Activated CD8-positive, alpha-beta memory T cell treated with anti-CD3 and anti-CD28 coated beads, Interleukin-2, amount 10 ng/mL, durations not matched to agents 7 days and 5 days (primary cell): ENCODE results near the gene CHD5. TPM values are rescaled to one million over a fixed set of nuclear protein-coding genes. Genes with fewer than 3 reads are reported as not detected.
A peak's percentile ranks its signal among the peaks of the same experiment; 100 is the strongest.

Experiments used
- ATAC-seq: fragments of 150-1000 bp; cut with Tn5 transposase; one replicate; pipeline ENCODE4 v1.10.0; 2021; ENCODE audit warnings: moderate library complexity
- CTCF ChIA-PET: fragments of 350-600 bp; sonication (Branson Sonifier 250); formaldehyde crosslinking; loops from one replicate; lab custom pipeline; 2021; ENCODE audit warnings: antibody characterized with exemption; lab: Charles Lee
- DNase-seq: peaks from one replicate; pipeline ENCODE4 v3.0.0-alpha.2; 2020
- H3K27ac Mint-ChIP-seq: one replicate; pipeline ENCODE4 v1.8.0; 2021; ENCODE audit warnings: mild to moderate bottlenecking, mixed read lengths
- H3K27me3 Mint-ChIP-seq: one replicate; pipeline ENCODE4 v1.8.0; 2021; ENCODE audit warnings: mixed read lengths
- H3K36me3 Mint-ChIP-seq: one replicate; pipeline ENCODE4 v1.8.0; 2021; ENCODE audit warnings: mild to moderate bottlenecking, mixed read lengths
- H3K4me1 Mint-ChIP-seq: one replicate; pipeline ENCODE4 v1.8.0; 2021; ENCODE audit warnings: mixed read lengths
- H3K4me3 Mint-ChIP-seq: one replicate; pipeline ENCODE4 v1.8.0; 2021; ENCODE audit warnings: mild to moderate bottlenecking, moderate library complexity, mixed read lengths
- H3K9me3 Mint-ChIP-seq: one replicate; pipeline ENCODE4 v1.8.0; 2022; ENCODE audit warnings: low read depth, mixed read lengths
- total RNA-seq, 2 experiments: library from RNA; stranded (reverse); gene quantifications; one replicate each; pipeline ENCODE4 v1.2.3, GENCODE V29; 2021

Gene CHD5
- total RNA-seq, 2 experiments from 2014 or later: 0.47 to 1.1 TPM

GRCh38 chr1:6103854-6104530, 76.1 kb downstream of the CHD5 start:
- ATAC-seq: no peak
- no peak overlapping the region for H3K27ac Mint-ChIP-seq
- CTCF ChIA-PET: no interaction called here
- H3K9me3 Mint-ChIP-seq: no peaks in the 10 kb centered on the region
- no peak overlapping the region for H3K4me3 Mint-ChIP-seq
- no peaks in the 10 kb centered on the region for H3K36me3 Mint-ChIP-seq
- H3K27me3 Mint-ChIP-seq: no peaks in the 10 kb centered on the region
- H3K4me1 Mint-ChIP-seq: no peaks in the 10 kb centered on the region
- no peak for DNase-seq

GRCh38 chr1:6103111-6103853, 76.8 kb downstream of the CHD5 start:
- peaks cover 4% of the 10 kb centered on the region for H3K36me3 Mint-ChIP-seq
- ATAC-seq (no peak), DNase-seq (no peak)
- H3K27ac Mint-ChIP-seq: no peak overlapping the region
- no peaks in the 10 kb centered on the region for H3K27me3 Mint-ChIP-seq
- no peaks in the 10 kb centered on the region for H3K9me3 Mint-ChIP-seq
- no peaks in the 10 kb centered on the region for H3K4me1 Mint-ChIP-seq
- CTCF ChIA-PET: no interaction called here
- H3K4me3 Mint-ChIP-seq: no peak overlapping the region

GRCh38 chr1:6102532-6102845, 77.6 kb downstream of the CHD5 start:
- peaks cover 11% of the 10 kb centered on the region for H3K36me3 Mint-ChIP-seq
- no peak for ATAC-seq
- no peak overlapping the region for H3K4me3 Mint-ChIP-seq
- no peaks in the 10 kb centered on the region for H3K9me3 Mint-ChIP-seq
- H3K27me3 Mint-ChIP-seq: no peaks in the 10 kb centered on the region
- DNase-seq: no peak
- CTCF ChIA-PET: no interaction called here
- H3K27ac Mint-ChIP-seq: no peak overlapping the region
- no peaks in the 10 kb centered on the region for H3K4me1 Mint-ChIP-seq

GRCh38 chr1:6101826-6102531, 78.1 kb downstream of the CHD5 start:
- DNase-seq (no peak), ATAC-seq (no peak)
- no peaks in the 10 kb centered on the region for H3K4me1 Mint-ChIP-seq
- no peaks in the 10 kb centered on the region for H3K27me3 Mint-ChIP-seq
- H3K9me3 Mint-ChIP-seq: no peaks in the 10 kb centered on the region
- H3K36me3 Mint-ChIP-seq: peaks cover 13% of the 10 kb centered on the region
- H3K27ac Mint-ChIP-seq: no peak overlapping the region
- CTCF ChIA-PET: no interaction called here
- no peak overlapping the region for H3K4me3 Mint-ChIP-seq

GRCh38 chr1:6100861-6101783, 79.0 kb downstream of the CHD5 start:
- Mint-ChIP-seq H3K9me3 (no peaks in the 10 kb centered on the region), H3K27ac (peak overlapping the region; percentile 28), H3K27me3 (no peaks in the 10 kb centered on the region), H3K4me1 (no peaks in the 10 kb centered on the region), H3K36me3 (peaks cover 13% of the 10 kb centered on the region), H3K4me3 (no peak overlapping the region)
- CTCF ChIA-PET: no interaction called here
- DNase-seq (no peak), ATAC-seq (no peak)

- no peak for DNase-seq
- Mint-ChIP-seq H3K27ac (no peak overlapping the region), H3K9me3 (no peaks in the 10 kb centered on the region), H3K27me3 (no peaks in the 10 kb centered on the region), H3K4me1 (no peaks in the 10 kb centered on the region), H3K4me3 (no peak overlapping the region), H3K36me3 (peaks cover 13% of the 10 kb centered on the region)
- CTCF ChIA-PET: no interaction called here
- no peak for ATAC-seq
These were observed 80.0 kb downstream of the CHD5 start for GRCh38 chr1:6099787-6100765.

- no peak for ATAC-seq
- Mint-ChIP-seq H3K27ac (no peak overlapping the region), H3K4me1 (no peaks in the 10 kb centered on the region), H3K9me3 (no peaks in the 10 kb centered on the region), H3K36me3 (peaks cover 15% of the 10 kb centered on the region), H3K27me3 (no peaks in the 10 kb centered on the region), H3K4me3 (no peak overlapping the region)
- CTCF ChIA-PET: no interaction called here
- no peak for DNase-seq
These were observed 80.8 kb downstream of the CHD5 start for GRCh38 chr1:6099297-6099696.

- Mint-ChIP-seq H3K27ac (no peak overlapping the region), H3K9me3 (no peaks in the 10 kb centered on the region), H3K36me3 (peaks cover 22% of the 10 kb centered on the region), H3K4me3 (no peak overlapping the region), H3K4me1 (no peaks in the 10 kb centered on the region), H3K27me3 (no peaks in the 10 kb centered on the region)
- DNase-seq (no peak), ATAC-seq (no peak)
- CTCF ChIA-PET: no interaction called here
These were observed 81.6 kb downstream of the CHD5 start for GRCh38 chr1:6098303-6099215.

GRCh38 chr1:6097824-6098223, 82.3 kb downstream of the CHD5 start:
- H3K9me3 Mint-ChIP-seq: no peaks in the 10 kb centered on the region
- peak overlapping the region; percentile 14 for H3K27ac Mint-ChIP-seq
- CTCF ChIA-PET: no interaction called here

GRCh38 chr1:6097117-6097595, 83.0 kb downstream of the CHD5 start:
- DNase-seq (no peak), ATAC-seq (no peak)
- Mint-ChIP-seq H3K9me3 (no peaks in the 10 kb centered on the region), H3K27ac (no peak overlapping the region), H3K4me1 (no peaks in the 10 kb centered on the region), H3K4me3 (no peak overlapping the region), H3K36me3 (peaks cover 22% of the 10 kb centered on the region), H3K27me3 (no peaks in the 10 kb centered on the region)
- CTCF ChIA-PET: no interaction called here

More at GRCh38 chr1:6097824-6098223, 82.3 kb downstream of the CHD5 start:
- H3K4me1 Mint-ChIP-seq: no peaks in the 10 kb centered on the region
- no peak overlapping the region for H3K4me3 Mint-ChIP-seq
- DNase-seq (no peak), ATAC-seq (no peak)
- H3K36me3 Mint-ChIP-seq: peaks cover 22% of the 10 kb centered on the region
- H3K27me3 Mint-ChIP-seq: no peaks in the 10 kb centered on the region

GRCh38 chr1:6096243-6097116, 83.6 kb downstream of the CHD5 start:
- Mint-ChIP-seq H3K9me3 (no peaks in the 10 kb centered on the region), H3K27ac (no peak overlapping the region), H3K27me3 (no peaks in the 10 kb centered on the region), H3K4me1 (no peaks in the 10 kb centered on the region), H3K4me3 (no peak overlapping the region), H3K36me3 (peaks cover 25% of the 10 kb centered on the region)
- ATAC-seq (no peak), DNase-seq (no peak)
- CTCF ChIA-PET: no interaction called here
